Caco-2 (cell line): ENCODE results near the gene BRD1. TPM values are rescaled to one million over a fixed set of nuclear protein-coding genes. Genes with fewer than 3 reads are reported as not detected.

Experiments
- BruUV-seq: library from RNA; stranded (reverse); fragments of 400-500 nt; replicated peaks from 2 replicates; lab custom pipeline; 2021; lab: Mats Ljungman, UMichigan
- CTCF ChIA-PET: fragments of 300-600 bp; sonication (Branson Sonifier 250); formaldehyde crosslinking; loops from one replicate; lab custom pipeline; 2022; ENCODE audit warnings: antibody characterized with exemption; lab: Charles Lee
- POLR2A ChIA-PET: fragments of 300-600 bp; sonication (Branson Sonifier 250); formaldehyde crosslinking; loops from one replicate; lab custom pipeline; 2022; ENCODE audit warnings: antibody characterized with exemption; lab: Charles Lee
- DNase-seq, 2 experiments: peaks; one replicate each; pipeline versions ENCODE4 v3.0.0 to v3.0.0-alpha.2; 2020 to 2022
- H3K27me3 ChIP-seq: replicated peaks from 2 replicates; pipeline ENCODE4 v1.6.0; 2011; ENCODE audit warnings: low read length; ENCODE audit not compliant: control insufficient read depth, insufficient read depth
- H3K36me3 ChIP-seq: 2 replicates; pipeline ENCODE4 v1.5.1; 2011; ENCODE audit warnings: low read length; ENCODE audit not compliant: control insufficient read depth, insufficient read depth
- H3K4me1 ChIP-seq: fragments of 250-450 bp; sonication (Bioruptor Pico); 2 replicates; pipeline ENCODE4 v1.5.1; 2020; ENCODE audit warnings: mild to moderate bottlenecking
- H3K4me3 ChIP-seq: 2 replicates; pipeline ENCODE4 v1.5.1; 2011; ENCODE audit warnings: low read depth, mild to moderate bottlenecking, control low read depth, low read length
- H3K9me3 ChIP-seq: fragments of 250-450 bp; sonication (Bioruptor Pico); 2 replicates; pipeline ENCODE4 v1.5.1; 2020; ENCODE audit warnings: mild to moderate bottlenecking, moderate library complexity
- H3K27ac Mint-ChIP-seq: one replicate; pipeline ENCODE4 v1.8.0; 2022; ENCODE audit warnings: mixed read lengths; ENCODE audit not compliant: unreplicated experiment
- H3K27me3 Mint-ChIP-seq: one replicate; pipeline ENCODE4 v1.8.0; 2022; ENCODE audit warnings: mixed read lengths; ENCODE audit not compliant: insufficient read depth, unreplicated experiment
- H3K36me3 Mint-ChIP-seq: one replicate; pipeline ENCODE4 v1.8.0; 2022; ENCODE audit warnings: mild to moderate bottlenecking, mixed read lengths; ENCODE audit not compliant: insufficient read depth, unreplicated experiment
- H3K4me1 Mint-ChIP-seq: one replicate; pipeline ENCODE4 v1.8.0; 2022; ENCODE audit warnings: low read depth, mixed read lengths; ENCODE audit not compliant: unreplicated experiment
- H3K4me3 Mint-ChIP-seq: one replicate; pipeline ENCODE4 v1.8.0; 2022; ENCODE audit warnings: mild to moderate bottlenecking, moderate library complexity, mixed read lengths; ENCODE audit not compliant: unreplicated experiment
- H3K9me3 Mint-ChIP-seq: one replicate; pipeline ENCODE4 v1.8.0; 2022; ENCODE audit warnings: mixed read lengths; ENCODE audit not compliant: unreplicated experiment
- intact Hi-C: fragments of 100-400 bp; cut with micrococcal nuclease; formaldehyde crosslinking; loops from one replicate; pipeline ENCODE4 v1.10.0; 2022; ENCODE audit not compliant: unreplicated experiment
- total RNA-seq: library from RNA; stranded (reverse); gene quantifications from 2 replicates; pipeline ENCODE4 v1.2.3, GENCODE V29; 2022
- TF ChIP-seq, protein P1 (sequence below), 2 experiments: fragments of 200-600 bp in 1 of 2; IDR thresholded peaks; 1 replicate in 1 of 2; 2 replicates in 1 of 2; pipeline versions ENCODE4 v1.5.1 to v1.8.0; 2011 to 2022; ENCODE audit warnings: antibody characterized with exemption in 1 of 2, control low read depth in 1 of 2, inconsistent platforms in 1 of 2, low read depth in 1 of 2, low read length in 1 of 2, mild to moderate bottlenecking in 1 of 2, moderate library complexity in 1 of 2; ENCODE audit not compliant: insufficient read depth in 1 of 2, severe bottlenecking in 1 of 2, unreplicated experiment in 1 of 2

BRD1 gene
- total RNA-seq, 1 experiment from 2014 or later: 46.9 TPM

DNA sequence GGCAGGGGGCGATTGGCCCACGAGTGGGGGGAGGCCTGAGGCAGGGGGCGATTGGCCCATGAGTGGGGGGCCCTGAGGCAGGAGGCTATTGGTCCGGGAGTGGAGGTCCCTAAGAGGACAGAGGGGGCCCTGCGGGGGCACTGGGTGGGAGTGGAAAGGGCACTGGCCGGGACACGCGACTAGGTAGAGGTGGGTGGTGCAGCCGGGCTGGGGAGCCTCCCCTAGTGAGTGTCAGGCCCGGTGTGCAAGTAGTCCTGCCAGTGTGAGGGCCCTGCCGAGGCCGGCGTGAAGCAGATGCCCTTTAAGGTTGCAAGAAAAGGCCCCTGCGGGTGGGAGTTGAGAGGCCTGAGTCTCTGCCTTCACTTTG, 909 bp upstream of the BRD1 start:
- no TSS peak for BruUV-seq
- intact Hi-C loops: no loop called here
- Mint-ChIP-seq H3K36me3 (peaks cover 30% of the 10 kb centered on the region), H3K9me3 (no peaks in the 10 kb centered on the region), H3K27ac (no peak overlapping the region), H3K4me1 (peaks cover 11% of the 10 kb centered on the region), H3K4me3 (no peak overlapping the region), H3K27me3 (no peaks in the 10 kb centered on the region)
- DNase-seq: no peak
- TF ChIP-seq, protein P1, sequence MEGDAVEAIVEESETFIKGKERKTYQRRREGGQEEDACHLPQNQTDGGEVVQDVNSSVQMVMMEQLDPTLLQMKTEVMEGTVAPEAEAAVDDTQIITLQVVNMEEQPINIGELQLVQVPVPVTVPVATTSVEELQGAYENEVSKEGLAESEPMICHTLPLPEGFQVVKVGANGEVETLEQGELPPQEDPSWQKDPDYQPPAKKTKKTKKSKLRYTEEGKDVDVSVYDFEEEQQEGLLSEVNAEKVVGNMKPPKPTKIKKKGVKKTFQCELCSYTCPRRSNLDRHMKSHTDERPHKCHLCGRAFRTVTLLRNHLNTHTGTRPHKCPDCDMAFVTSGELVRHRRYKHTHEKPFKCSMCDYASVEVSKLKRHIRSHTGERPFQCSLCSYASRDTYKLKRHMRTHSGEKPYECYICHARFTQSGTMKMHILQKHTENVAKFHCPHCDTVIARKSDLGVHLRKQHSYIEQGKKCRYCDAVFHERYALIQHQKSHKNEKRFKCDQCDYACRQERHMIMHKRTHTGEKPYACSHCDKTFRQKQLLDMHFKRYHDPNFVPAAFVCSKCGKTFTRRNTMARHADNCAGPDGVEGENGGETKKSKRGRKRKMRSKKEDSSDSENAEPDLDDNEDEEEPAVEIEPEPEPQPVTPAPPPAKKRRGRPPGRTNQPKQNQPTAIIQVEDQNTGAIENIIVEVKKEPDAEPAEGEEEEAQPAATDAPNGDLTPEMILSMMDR (IDR thresholded peaks at IDR 0.05; ENCODE audit: insufficient read depth in 1 of 2, low read depth in 1 of 2, low read length in 1 of 2, severe bottlenecking in 1 of 2, unreplicated experiment in 1 of 2): no peak
- H3K9me3 ChIP-seq: no peaks in the 10 kb centered on the region
- CTCF ChIA-PET: no interaction called here
- peak overlapping the region; percentile 65; the same call in 1 of the 2 replicates for H3K4me3 ChIP-seq
- peaks cover 4% of the 10 kb centered on the region for H3K36me3 ChIP-seq
- no peaks in the 10 kb centered on the region for H3K27me3 ChIP-seq
- peaks cover 17% of the 10 kb centered on the region for H3K4me1 ChIP-seq
- POLR2A ChIA-PET: no interaction called here

DNA sequence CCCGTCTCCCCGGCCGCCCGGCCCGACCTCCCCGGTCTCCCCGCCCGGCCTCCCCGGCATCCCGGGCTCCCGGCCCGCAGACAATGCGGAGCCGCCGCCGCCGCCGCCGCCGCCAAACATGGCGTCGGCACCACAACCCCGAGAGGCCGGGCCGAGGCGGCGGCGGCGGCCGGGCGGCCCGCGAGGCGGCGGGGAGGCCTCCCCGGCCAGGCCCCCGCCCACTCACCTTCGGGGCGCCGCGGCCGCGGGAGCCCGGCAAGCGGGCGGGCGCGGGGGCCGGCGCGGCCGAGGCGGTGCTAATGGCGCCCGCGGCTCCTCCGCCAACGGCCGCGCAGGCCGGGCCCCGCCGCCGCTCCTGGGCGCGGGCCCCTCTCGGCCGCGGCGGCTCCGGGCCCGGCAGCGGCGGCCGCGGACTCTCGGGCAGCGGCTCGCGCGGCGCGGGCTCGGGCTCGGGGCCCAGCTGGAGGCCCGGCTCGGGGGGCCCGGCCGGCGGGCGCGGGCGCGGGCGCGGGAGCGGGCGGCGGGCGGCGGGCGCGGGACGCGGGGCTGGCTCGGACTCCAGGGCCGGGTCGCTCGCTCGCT, 311 bp downstream of the BRD1 start:
- Histone ChIP-seq H3K9me3 (no peaks in the 10 kb centered on the region), H3K4me3 (peak overlapping the region; percentile 65), H3K36me3 (peaks cover 6% of the 10 kb centered on the region), H3K4me1 (peaks cover 13% of the 10 kb centered on the region), H3K27me3 (no peaks in the 10 kb centered on the region)
- peaks cover 40% of the 10 kb centered on the region for H3K36me3 Mint-ChIP-seq
- DNase-seq: no peak
- intact Hi-C loops: no loop called here
- no peaks in the 10 kb centered on the region for H3K9me3 Mint-ChIP-seq
- H3K4me3 Mint-ChIP-seq: peak overlapping the region; percentile 77
- no peak overlapping the region for H3K27ac Mint-ChIP-seq
- TF ChIP-seq, protein P1 (IDR thresholded peaks at IDR 0.05; ENCODE audit: insufficient read depth in 1 of 2, low read depth in 1 of 2, low read length in 1 of 2, severe bottlenecking in 1 of 2, unreplicated experiment in 1 of 2): no peak
- POLR2A ChIA-PET: no interaction called here
- CTCF ChIA-PET: no interaction called here
- H3K4me1 Mint-ChIP-seq: peaks cover under 1% of the 10 kb centered on the region
- no TSS peak for BruUV-seq
- H3K27me3 Mint-ChIP-seq: no peaks in the 10 kb centered on the region

DNA sequence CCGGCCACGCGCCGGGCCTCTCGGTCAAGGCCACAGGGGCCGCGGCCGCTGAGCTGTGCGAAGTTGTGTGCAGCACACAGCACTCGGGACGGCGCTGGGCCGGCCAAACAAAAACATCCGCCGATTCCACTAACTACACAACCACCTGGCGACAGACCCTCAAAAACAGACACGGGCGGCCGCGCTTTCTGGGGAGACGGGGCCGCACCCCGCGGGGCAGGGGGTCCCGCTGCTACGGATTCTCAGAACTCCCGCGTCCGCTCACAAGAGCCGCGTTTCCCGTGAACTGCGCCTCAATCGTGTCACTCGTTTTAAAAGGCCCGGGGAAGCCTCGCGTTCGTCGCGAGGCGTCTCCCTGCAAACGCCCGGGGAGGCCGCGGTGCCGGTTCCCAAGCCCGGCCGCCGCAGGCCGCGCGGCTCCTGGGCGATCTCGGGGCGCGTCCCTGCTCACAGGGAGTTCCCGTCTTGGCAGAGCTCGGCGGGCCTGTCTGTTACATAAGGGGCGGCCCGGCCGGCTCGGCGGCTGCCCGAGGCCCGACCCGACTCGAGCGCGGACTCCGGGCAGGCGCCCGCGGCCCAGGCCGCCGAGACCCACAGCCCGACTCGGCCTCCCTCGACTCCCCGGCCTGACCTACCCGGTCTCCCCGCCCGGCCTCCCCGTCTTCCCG, 936 bp downstream of the BRD1 start:
- TF ChIP-seq, protein P1 (IDR thresholded peaks at IDR 0.05; ENCODE audit: insufficient read depth in 1 of 2, low read depth in 1 of 2, low read length in 1 of 2, severe bottlenecking in 1 of 2, unreplicated experiment in 1 of 2): no peak
- CTCF ChIA-PET: no interaction called here
- intact Hi-C loops: no loop called here
- POLR2A ChIA-PET: no interaction called here
- Mint-ChIP-seq H3K4me3 (peak overlapping the region; percentile 77), H3K36me3 (peaks cover 46% of the 10 kb centered on the region), H3K9me3 (no peaks in the 10 kb centered on the region), H3K4me1 (no peaks in the 10 kb centered on the region), H3K27ac (peak overlapping the region; percentile 70), H3K27me3 (no peaks in the 10 kb centered on the region)
- Histone ChIP-seq H3K36me3 (peaks cover 6% of the 10 kb centered on the region), H3K27me3 (no peaks in the 10 kb centered on the region), H3K4me3 (peak overlapping the region; percentile 65), H3K4me1 (peaks cover 13% of the 10 kb centered on the region), H3K9me3 (no peaks in the 10 kb centered on the region)
- DNase-seq: peak in 1 of 2 experiments; percentile 54
- BruUV-seq: no TSS peak
